Measurements from ENCODE around the gene FEV. TPM values are rescaled to one million over a fixed set of nuclear protein-coding genes. Genes with fewer than 3 reads are reported as not detected.
"Not testable (repeated sequence)": the region's sequence is repeated elsewhere in the genome, so short reads cannot be mapped to it uniquely, and the experiment has no call there.

FEV gene
- total RNA-seq, 1 donor from 2014 or later = 0.56 TPM

DNA sequence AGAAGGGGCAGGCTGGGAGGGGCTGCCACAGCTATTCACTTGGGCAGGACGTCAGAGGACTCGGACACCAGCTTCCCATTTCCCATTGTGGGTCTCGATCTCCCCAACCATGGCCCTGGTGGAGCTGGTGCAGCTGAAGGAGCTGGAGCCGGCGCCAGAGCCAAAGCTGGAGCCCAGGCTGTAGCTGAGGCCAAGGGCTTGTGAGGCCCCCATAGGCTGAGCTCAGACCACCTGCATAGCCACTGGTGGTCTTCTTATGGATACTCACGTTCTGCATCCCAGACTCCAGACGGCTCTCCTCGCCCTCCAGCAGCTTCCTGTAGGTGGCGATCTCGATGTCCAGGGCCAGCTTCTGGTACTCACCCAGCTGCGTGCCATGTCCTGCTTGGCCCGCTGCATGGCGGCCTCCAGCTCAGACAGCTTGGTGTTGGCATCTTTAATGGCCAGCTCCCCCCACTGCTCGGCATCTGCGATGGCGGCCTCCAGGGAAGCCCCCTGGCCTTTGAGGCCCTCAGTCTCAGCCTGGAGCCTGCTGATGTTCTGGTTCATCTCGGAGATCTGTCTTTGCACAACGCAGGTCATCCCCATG lies 31.5 kb downstream of the FEV start:
- H3K4me3 Mint-ChIP-seq (ENCODE audit: unreplicated experiment) = no peak overlapping the region
- peaks cover 4% of the 10 kb centered on the region for H3K36me3 Mint-ChIP-seq (ENCODE audit: low read depth, unreplicated experiment)
- H3K27me3 Mint-ChIP-seq (ENCODE audit: unreplicated experiment) = peaks cover 28% of the 10 kb centered on the region
- H3K9me3 Mint-ChIP-seq (ENCODE audit: unreplicated experiment) = no peaks in the 10 kb centered on the region
- H3K4me1 Mint-ChIP-seq (ENCODE audit: unreplicated experiment) = no peaks in the 10 kb centered on the region
- TF ChIP-seq, protein P1, sequence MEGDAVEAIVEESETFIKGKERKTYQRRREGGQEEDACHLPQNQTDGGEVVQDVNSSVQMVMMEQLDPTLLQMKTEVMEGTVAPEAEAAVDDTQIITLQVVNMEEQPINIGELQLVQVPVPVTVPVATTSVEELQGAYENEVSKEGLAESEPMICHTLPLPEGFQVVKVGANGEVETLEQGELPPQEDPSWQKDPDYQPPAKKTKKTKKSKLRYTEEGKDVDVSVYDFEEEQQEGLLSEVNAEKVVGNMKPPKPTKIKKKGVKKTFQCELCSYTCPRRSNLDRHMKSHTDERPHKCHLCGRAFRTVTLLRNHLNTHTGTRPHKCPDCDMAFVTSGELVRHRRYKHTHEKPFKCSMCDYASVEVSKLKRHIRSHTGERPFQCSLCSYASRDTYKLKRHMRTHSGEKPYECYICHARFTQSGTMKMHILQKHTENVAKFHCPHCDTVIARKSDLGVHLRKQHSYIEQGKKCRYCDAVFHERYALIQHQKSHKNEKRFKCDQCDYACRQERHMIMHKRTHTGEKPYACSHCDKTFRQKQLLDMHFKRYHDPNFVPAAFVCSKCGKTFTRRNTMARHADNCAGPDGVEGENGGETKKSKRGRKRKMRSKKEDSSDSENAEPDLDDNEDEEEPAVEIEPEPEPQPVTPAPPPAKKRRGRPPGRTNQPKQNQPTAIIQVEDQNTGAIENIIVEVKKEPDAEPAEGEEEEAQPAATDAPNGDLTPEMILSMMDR (IDR thresholded peaks at IDR 0.05; ENCODE audit: unreplicated experiment) = no peak
- no peak overlapping the region for H3K27ac Mint-ChIP-seq (ENCODE audit: unreplicated experiment)
- DNase-seq (ENCODE audit: low spot score) = no peak

DNA sequence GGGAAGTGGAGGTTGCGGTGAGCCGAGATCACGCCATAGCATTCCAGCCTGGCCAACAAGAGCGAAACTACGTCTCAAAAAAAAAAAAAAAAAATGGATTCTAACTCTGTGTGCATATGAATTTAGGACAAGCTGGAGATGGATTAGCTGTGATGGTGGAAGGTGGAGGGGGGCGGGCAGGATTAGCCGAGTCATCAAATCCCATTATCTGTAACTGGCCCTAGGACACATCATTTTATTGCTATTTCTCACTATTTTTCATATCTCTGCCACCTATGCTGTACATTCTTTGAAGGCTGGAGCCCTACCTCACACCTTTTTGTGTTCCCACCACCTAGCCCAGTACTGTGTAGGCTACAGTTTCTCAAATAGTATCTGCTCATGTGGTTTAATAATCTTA lies 32.8 kb downstream of the FEV start:
- Mint-ChIP-seq H3K27me3 (ENCODE audit: unreplicated experiment) (peaks cover 20% of the 10 kb centered on the region), H3K4me3 (ENCODE audit: unreplicated experiment) (no peak overlapping the region), H3K36me3 (ENCODE audit: low read depth, unreplicated experiment) (peaks cover 2% of the 10 kb centered on the region), H3K9me3 (ENCODE audit: unreplicated experiment) (no peaks in the 10 kb centered on the region), H3K4me1 (ENCODE audit: unreplicated experiment) (no peaks in the 10 kb centered on the region), H3K27ac (ENCODE audit: unreplicated experiment) (no peak overlapping the region)
- TF ChIP-seq, protein P1 (IDR thresholded peaks at IDR 0.05; ENCODE audit: unreplicated experiment) = no peak
- no peak for DNase-seq (ENCODE audit: low spot score)

DNA sequence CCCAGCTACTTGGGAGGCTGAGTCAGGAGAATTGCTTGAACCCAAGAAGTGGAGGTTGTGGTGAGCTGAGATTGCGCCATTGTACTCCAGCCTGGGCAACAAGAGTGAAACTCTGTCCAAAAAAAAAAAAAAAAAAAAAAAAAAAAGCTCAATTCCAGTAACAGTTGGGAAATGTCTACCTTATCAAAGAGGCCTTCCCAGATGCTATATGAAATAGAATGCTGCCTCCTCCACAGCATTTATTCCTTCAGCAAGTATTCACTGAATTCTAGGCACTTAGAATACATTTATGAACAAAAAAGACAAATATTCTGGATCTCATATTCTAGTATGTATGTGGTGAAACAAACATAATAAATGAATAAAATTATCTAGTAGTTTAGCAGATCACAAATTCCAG lies 38.4 kb downstream of the FEV start:
- Mint-ChIP-seq H3K36me3 (ENCODE audit: low read depth, unreplicated experiment) (no peaks in the 10 kb centered on the region), H3K4me1 (ENCODE audit: unreplicated experiment) (no peaks in the 10 kb centered on the region), H3K9me3 (ENCODE audit: unreplicated experiment) (no peaks in the 10 kb centered on the region), H3K27ac (ENCODE audit: unreplicated experiment) (no peak overlapping the region), H3K4me3 (ENCODE audit: unreplicated experiment) (no peak overlapping the region), H3K27me3 (ENCODE audit: unreplicated experiment) (no peaks in the 10 kb centered on the region)
- TF ChIP-seq, protein P1 (IDR thresholded peaks at IDR 0.05; ENCODE audit: unreplicated experiment) = no peak
- no peak for DNase-seq (ENCODE audit: low spot score)

DNA sequence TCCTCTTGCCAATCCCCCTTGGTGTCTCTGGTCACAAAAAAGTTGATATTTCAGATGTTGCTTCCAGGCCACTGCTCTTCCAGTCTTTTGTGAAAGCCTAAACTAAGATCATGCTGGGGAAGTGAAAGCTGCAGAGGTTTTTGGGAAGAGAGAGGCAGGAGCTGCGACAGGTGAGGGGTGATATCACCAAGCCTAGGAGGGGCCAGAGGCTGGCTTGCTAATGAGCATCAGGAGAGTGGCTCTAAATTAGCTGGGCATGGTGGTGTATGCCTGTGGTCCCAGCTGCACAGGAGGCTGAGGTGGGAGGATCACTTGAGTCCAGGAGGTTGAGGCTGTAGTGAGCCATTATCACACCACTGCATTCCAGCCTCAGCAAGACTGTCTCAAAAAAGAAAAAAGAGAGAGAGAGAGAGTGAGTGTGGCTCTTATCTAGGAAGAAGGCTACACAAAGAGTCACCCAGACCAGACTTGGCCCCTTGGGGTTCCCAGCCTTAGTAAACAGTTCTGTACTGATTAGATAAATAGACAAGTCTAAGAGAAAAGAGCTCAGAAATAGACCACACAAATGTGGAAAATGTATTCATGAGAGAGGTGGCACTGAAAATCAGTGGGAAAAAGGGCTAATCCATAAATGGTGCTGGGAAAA lies 40.1 kb downstream of the FEV start:
- Mint-ChIP-seq H3K27me3 (ENCODE audit: unreplicated experiment) (no peaks in the 10 kb centered on the region), H3K4me3 (ENCODE audit: unreplicated experiment) (no peak overlapping the region), H3K4me1 (ENCODE audit: unreplicated experiment) (no peaks in the 10 kb centered on the region), H3K36me3 (ENCODE audit: low read depth, unreplicated experiment) (no peaks in the 10 kb centered on the region), H3K9me3 (ENCODE audit: unreplicated experiment) (no peaks in the 10 kb centered on the region), H3K27ac (ENCODE audit: unreplicated experiment) (no peak overlapping the region)
- TF ChIP-seq, protein P1 (IDR thresholded peaks at IDR 0.05; ENCODE audit: unreplicated experiment) = no peak
- no peak for DNase-seq (ENCODE audit: low spot score)

DNA sequence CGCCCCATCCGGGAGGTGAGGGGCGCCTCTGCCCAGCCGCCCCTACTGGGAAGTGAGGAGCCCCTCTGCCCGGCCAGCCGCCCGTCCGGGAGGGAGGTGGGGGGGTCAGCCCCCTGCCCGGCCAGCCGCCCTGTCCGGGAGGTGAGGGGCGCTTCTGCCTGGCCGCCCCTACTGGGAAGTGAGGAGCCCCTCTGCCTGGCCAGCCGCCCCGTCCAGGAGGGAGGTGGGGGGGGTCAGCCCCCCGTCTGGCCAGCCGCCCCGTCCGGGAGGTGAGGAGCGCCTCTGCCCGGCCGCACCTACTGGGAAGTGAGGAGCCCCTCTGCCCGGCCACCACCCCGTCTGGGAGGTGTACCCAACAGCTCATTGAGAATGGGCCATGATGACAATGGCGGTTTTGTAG lies 53.2 kb downstream of the FEV start:
- not testable (repeated sequence) for DNase-seq (ENCODE audit: low spot score); H3K4me1 Mint-ChIP-seq (ENCODE audit: unreplicated experiment); H3K36me3 Mint-ChIP-seq (ENCODE audit: low read depth, unreplicated experiment); H3K9me3 Mint-ChIP-seq (ENCODE audit: unreplicated experiment); H3K27ac Mint-ChIP-seq (ENCODE audit: unreplicated experiment); H3K4me3 Mint-ChIP-seq (ENCODE audit: unreplicated experiment); H3K27me3 Mint-ChIP-seq (ENCODE audit: unreplicated experiment)

Small RNAs within 50 kb of the gene (microRNA-seq; reads per million reads assigned to microRNA genes)
- 71.1 reads per million, percentile 79 among the genes with 10 or more reads in this experiment for gene MIR375 (ENCODE audit: unreplicated experiment)

Other genes with a start within 250 kb of the FEV start
- gene CYP27A1, start 203.0 kb downstream of the FEV start, total RNA-seq (ENCODE audit: unreplicated experiment) = 9.0 TPM
- gene PRKAG3, start 153.4 kb downstream of the FEV start, total RNA-seq (ENCODE audit: unreplicated experiment) = not detected
- gene WNT6, start 125.4 kb downstream of the FEV start, total RNA-seq (ENCODE audit: unreplicated experiment) = not detected
- not detected for gene WNT10A, start 104.3 kb downstream of the FEV start, total RNA-seq (ENCODE audit: unreplicated experiment)
- 0.13 TPM for gene CDK5R2, start 25.5 kb downstream of the FEV start, total RNA-seq (ENCODE audit: unreplicated experiment)
- not detected for gene CRYBA2, start 8.2 kb upstream of the FEV start, total RNA-seq (ENCODE audit: unreplicated experiment)
- 0.59 TPM for gene CFAP65, start 56.3 kb upstream of the FEV start, total RNA-seq (ENCODE audit: unreplicated experiment)
- gene IHH, start 75.7 kb upstream of the FEV start, total RNA-seq (ENCODE audit: unreplicated experiment) = not detected
- 11.1 TPM for gene NHEJ1, start 175.6 kb upstream of the FEV start, total RNA-seq (ENCODE audit: unreplicated experiment)
- 1.7 TPM for gene SLC23A3, start 184.8 kb upstream of the FEV start, total RNA-seq (ENCODE audit: unreplicated experiment)
- gene CNPPD1, start 191.7 kb upstream of the FEV start, total RNA-seq (ENCODE audit: unreplicated experiment) = 47.1 TPM
- 90.6 TPM for gene RETREG2, start 193.1 kb upstream of the FEV start, total RNA-seq (ENCODE audit: unreplicated experiment)
- 39.7 TPM for gene ZFAND2B, start 221.6 kb upstream of the FEV start, total RNA-seq (ENCODE audit: unreplicated experiment)
- gene ABCB6, start 233.8 kb upstream of the FEV start, total RNA-seq (ENCODE audit: unreplicated experiment) = 11.4 TPM
- 48.5 TPM for gene ATG9A, start 244.5 kb upstream of the FEV start, total RNA-seq (ENCODE audit: unreplicated experiment)
- 43.8 TPM for gene ANKZF1, start 244.6 kb upstream of the FEV start, total RNA-seq (ENCODE audit: unreplicated experiment)

Data from endothelial cell (in vitro differentiated cells).